ENCODE measurements around the gene PSTPIP2.

DNA sequence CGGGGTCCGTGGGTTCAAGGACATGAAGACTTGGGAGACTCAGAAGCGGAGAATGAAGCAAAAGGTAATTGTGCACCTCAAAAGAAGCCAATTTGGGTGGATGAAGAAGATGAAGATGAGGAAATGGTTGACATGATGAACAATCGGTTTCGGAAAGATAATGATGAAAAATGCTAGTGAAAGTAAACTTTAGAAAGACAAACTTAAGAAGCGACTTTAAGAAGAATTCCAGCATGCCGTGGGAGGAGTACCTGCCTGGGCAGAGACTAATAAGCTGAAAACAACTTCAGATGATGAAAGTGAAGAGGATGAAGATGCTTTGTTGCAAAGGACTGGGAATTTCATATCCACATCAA is 43.5 kb downstream of the PSTPIP2 start:
- no peak for TF ChIP-seq EZH2 (IDR thresholded peaks at IDR 0.05; ENCODE audit: borderline replicate concordance, insufficient read depth, low read depth, low read length, poor library complexity, severe bottlenecking)
- TF ChIP-seq, protein P1, sequence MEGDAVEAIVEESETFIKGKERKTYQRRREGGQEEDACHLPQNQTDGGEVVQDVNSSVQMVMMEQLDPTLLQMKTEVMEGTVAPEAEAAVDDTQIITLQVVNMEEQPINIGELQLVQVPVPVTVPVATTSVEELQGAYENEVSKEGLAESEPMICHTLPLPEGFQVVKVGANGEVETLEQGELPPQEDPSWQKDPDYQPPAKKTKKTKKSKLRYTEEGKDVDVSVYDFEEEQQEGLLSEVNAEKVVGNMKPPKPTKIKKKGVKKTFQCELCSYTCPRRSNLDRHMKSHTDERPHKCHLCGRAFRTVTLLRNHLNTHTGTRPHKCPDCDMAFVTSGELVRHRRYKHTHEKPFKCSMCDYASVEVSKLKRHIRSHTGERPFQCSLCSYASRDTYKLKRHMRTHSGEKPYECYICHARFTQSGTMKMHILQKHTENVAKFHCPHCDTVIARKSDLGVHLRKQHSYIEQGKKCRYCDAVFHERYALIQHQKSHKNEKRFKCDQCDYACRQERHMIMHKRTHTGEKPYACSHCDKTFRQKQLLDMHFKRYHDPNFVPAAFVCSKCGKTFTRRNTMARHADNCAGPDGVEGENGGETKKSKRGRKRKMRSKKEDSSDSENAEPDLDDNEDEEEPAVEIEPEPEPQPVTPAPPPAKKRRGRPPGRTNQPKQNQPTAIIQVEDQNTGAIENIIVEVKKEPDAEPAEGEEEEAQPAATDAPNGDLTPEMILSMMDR (IDR thresholded peaks at IDR 0.05), result no peak

All from B cell (primary cell).